ENCODE measurements around the gene EFCAB7. TPM values are rescaled to one million over a fixed set of nuclear protein-coding genes. Genes with fewer than 3 reads are reported as not detected.

The EFCAB7 gene
- total RNA-seq, 1 donor from 2014 or later: 20.4 TPM

GRCh38 chr1:63601912-63602311, 78.6 kb downstream of the EFCAB7 start:
- peaks cover 18% of the 10 kb centered on the region for H3K4me1 Mint-ChIP-seq
- H4K20me1 ChIP-seq (ENCODE audit: low read depth): no peaks in the 10 kb centered on the region

GRCh38 chr1:63602629-63603028, 79.3 kb downstream of the EFCAB7 start:
- H3K9me3 ChIP-seq (ENCODE audit: low read depth): no peaks in the 10 kb centered on the region
- no peaks in the 10 kb centered on the region for H4K20me1 ChIP-seq (ENCODE audit: low read depth)
- no peak overlapping the region for H3K27ac ChIP-seq
- no peaks in the 10 kb centered on the region for H3K27me3 ChIP-seq
- DNase-seq (ENCODE audit: low spot score): no peak
- no peak overlapping the region for H3K9ac ChIP-seq
- H3K4me2 ChIP-seq: no peak overlapping the region
- no peak overlapping the region for H3K4me3 ChIP-seq
- no peak for TF ChIP-seq EZH2phosphoT487 (IDR thresholded peaks at IDR 0.05)
- TF ChIP-seq CTCF (IDR thresholded peaks at IDR 0.05): no peak
- TF ChIP-seq EZH2 (IDR thresholded peaks at IDR 0.05): no peak
- H2AFZ ChIP-seq (replicated peaks): no peak overlapping the region
- peaks cover 10% of the 10 kb centered on the region for H3K4me1 ChIP-seq
- no peaks in the 10 kb centered on the region for H3K36me3 ChIP-seq
- H3K79me2 ChIP-seq (ENCODE audit: low read depth): no peaks in the 10 kb centered on the region
- no peak overlapping the region for H3K4me3 Mint-ChIP-seq
- no peaks in the 10 kb centered on the region for H3K27me3 Mint-ChIP-seq (ENCODE audit: insufficient read depth, low read depth)
- H3K27ac Mint-ChIP-seq: no peak overlapping the region
- H3F3A ChIP-seq (ENCODE audit: low read depth): no peaks in the 10 kb centered on the region
- H3K9me3 Mint-ChIP-seq: no peaks in the 10 kb centered on the region
- H3K4me1 Mint-ChIP-seq: peaks cover 18% of the 10 kb centered on the region
- H3K36me3 Mint-ChIP-seq: no peaks in the 10 kb centered on the region

More at GRCh38 chr1:63601912-63602311, 78.6 kb downstream of the EFCAB7 start:
- no peak for DNase-seq (ENCODE audit: low spot score)
- H3K36me3 Mint-ChIP-seq: no peaks in the 10 kb centered on the region
- H3K4me3 Mint-ChIP-seq: no peak overlapping the region
- H3K27ac Mint-ChIP-seq: no peak overlapping the region
- H3K4me2 ChIP-seq: no peak overlapping the region
- no peak overlapping the region for H3K4me3 ChIP-seq
- no peaks in the 10 kb centered on the region for H3K27me3 Mint-ChIP-seq (ENCODE audit: insufficient read depth, low read depth)
- no peak overlapping the region for H3K27ac ChIP-seq
- H3K27me3 ChIP-seq: peaks cover under 1% of the 10 kb centered on the region
- no peaks in the 10 kb centered on the region for H3F3A ChIP-seq (ENCODE audit: low read depth)
- H3K9ac ChIP-seq: no peak overlapping the region
- TF ChIP-seq EZH2 (IDR thresholded peaks at IDR 0.05): no peak
- TF ChIP-seq CTCF (IDR thresholded peaks at IDR 0.05): no peak
- TF ChIP-seq EZH2phosphoT487 (IDR thresholded peaks at IDR 0.05): no peak
- no peaks in the 10 kb centered on the region for H3K9me3 ChIP-seq (ENCODE audit: low read depth)
- H3K79me2 ChIP-seq (ENCODE audit: low read depth): no peaks in the 10 kb centered on the region
- H3K9me3 Mint-ChIP-seq: no peaks in the 10 kb centered on the region
- H2AFZ ChIP-seq (replicated peaks): no peak overlapping the region
- no peaks in the 10 kb centered on the region for H3K36me3 ChIP-seq
- H3K4me1 ChIP-seq: peaks cover 10% of the 10 kb centered on the region

- H3K36me3 Mint-ChIP-seq: no peaks in the 10 kb centered on the region
- no peak overlapping the region for H3K4me3 ChIP-seq
- no peaks in the 10 kb centered on the region for H4K20me1 ChIP-seq (ENCODE audit: low read depth)
- no peaks in the 10 kb centered on the region for H3K9me3 Mint-ChIP-seq
- no peak overlapping the region for H2AFZ ChIP-seq (replicated peaks)
- H3K27ac Mint-ChIP-seq: no peak overlapping the region
- no peak overlapping the region for H3K9ac ChIP-seq
- no peaks in the 10 kb centered on the region for H3K27me3 Mint-ChIP-seq (ENCODE audit: insufficient read depth, low read depth)
- no peak for TF ChIP-seq EZH2phosphoT487 (IDR thresholded peaks at IDR 0.05)
- no peak for TF ChIP-seq CTCF (IDR thresholded peaks at IDR 0.05)
- no peak for TF ChIP-seq EZH2 (IDR thresholded peaks at IDR 0.05)
- peaks cover 10% of the 10 kb centered on the region for H3K4me1 ChIP-seq
- H3K9me3 ChIP-seq (ENCODE audit: low read depth): no peaks in the 10 kb centered on the region
- no peak for DNase-seq (ENCODE audit: low spot score)
- no peak overlapping the region for H3K27ac ChIP-seq
- H3F3A ChIP-seq (ENCODE audit: low read depth): no peaks in the 10 kb centered on the region
- no peaks in the 10 kb centered on the region for H3K79me2 ChIP-seq (ENCODE audit: low read depth)
- H3K27me3 ChIP-seq: no peaks in the 10 kb centered on the region
- no peaks in the 10 kb centered on the region for H3K36me3 ChIP-seq
- peaks cover 18% of the 10 kb centered on the region for H3K4me1 Mint-ChIP-seq
- no peak overlapping the region for H3K4me2 ChIP-seq
- H3K4me3 Mint-ChIP-seq: no peak overlapping the region
Observed at GRCh38 chr1:63603810-63604209, 80.5 kb downstream of the EFCAB7 start.
